GM23338 (cell line): ENCODE results near the gene REC8.

Experiments used
- CREB1 ChIP-seq: fragments of 250-450 bp; sonication (Bioruptor Pico); IDR thresholded peaks from 2 replicates; pipeline ENCODE4 v1.5.0; 2020; ENCODE audit warnings: low read depth, mild to moderate bottlenecking, moderate library complexity
- CTCF ChIP-seq, 2 experiments: fragments of 200-600 bp in 1 of 2; sonication (generic) in 1 of 2; conservative IDR thresholded peaks; 2 replicates each; pipeline versions ENCODE4 v1.5.1 to v1.6.1; 2016 to 2017; ENCODE audit warnings: antibody characterized with exemption in 2 of 2, low read depth in 2 of 2, mild to moderate bottlenecking in 2 of 2, moderate library complexity in 1 of 2
- ETS1 ChIP-seq: IDR thresholded peaks from 2 replicates; pipeline ENCODE4 v1.6.1; 2016; ENCODE audit warnings: antibody characterized with exemption
- EZH2 ChIP-seq: fragments of 200-600 bp; sonication (generic); IDR thresholded peaks from one replicate; pipeline ENCODE4 v1.8.0; 2017; ENCODE audit warnings: antibody characterized with exemption, mild to moderate bottlenecking, low read depth; ENCODE audit not compliant: unreplicated experiment
- EZH2phosphoT487 ChIP-seq: fragments of 200-600 bp; sonication (generic); IDR thresholded peaks from one replicate; pipeline ENCODE4 v1.8.1; 2018; ENCODE audit warnings: antibody characterized with exemption; ENCODE audit not compliant: unreplicated experiment
- JUNB ChIP-seq: IDR thresholded peaks from one replicate; pipeline ENCODE4 v1.6.1; 2016; ENCODE audit warnings: antibody characterized with exemption; ENCODE audit not compliant: unreplicated experiment
- POLR2AphosphoS5 ChIP-seq: IDR thresholded peaks from 2 replicates; pipeline ENCODE4 v1.6.1; 2016; ENCODE audit warnings: antibody characterized with exemption, low read depth
- REST ChIP-seq: IDR thresholded peaks from one replicate; pipeline ENCODE4 v1.6.1; 2018; ENCODE audit warnings: antibody characterized with exemption; ENCODE audit not compliant: unreplicated experiment
- STAT1 ChIP-seq: IDR thresholded peaks from one replicate; pipeline ENCODE4 v1.6.1; 2016; ENCODE audit warnings: antibody characterized with exemption; ENCODE audit not compliant: unreplicated experiment
- ZNF114 ChIP-seq: fragments of 250-450 bp; sonication (Bioruptor Pico); IDR thresholded peaks from 2 replicates; pipeline ENCODE4 v1.5.0; 2020; ENCODE audit warnings: mild to moderate bottlenecking, moderate library complexity
- ZNF331 ChIP-seq: fragments of 250-450 bp; sonication (Bioruptor Pico); IDR thresholded peaks from 2 replicates; pipeline ENCODE4 v1.5.0; 2020; ENCODE audit warnings: low read depth, mild to moderate bottlenecking, moderate library complexity

- TF ChIP-seq CTCF (conservative IDR thresholded peaks at IDR 0.05; ENCODE audit: low read depth in 2 of 2) (no peak), EZH2 (no peak), REST (no peak), POLR2AphosphoS5 (no peak), ETS1 (no peak), STAT1 (no peak), ZNF331 (CRISPR knock-in tag) (no peak), EZH2phosphoT487 (no peak), CREB1 (CRISPR knock-in tag) (no peak), JUNB (no peak), ZNF114 (CRISPR knock-in tag) (no peak)
These were observed 17.6 kb downstream of the REC8 start for GRCh38 chr14:24189460-24189859.
